ENCODE results near the gene OR2G3.

The OR2G3 gene

DNA sequence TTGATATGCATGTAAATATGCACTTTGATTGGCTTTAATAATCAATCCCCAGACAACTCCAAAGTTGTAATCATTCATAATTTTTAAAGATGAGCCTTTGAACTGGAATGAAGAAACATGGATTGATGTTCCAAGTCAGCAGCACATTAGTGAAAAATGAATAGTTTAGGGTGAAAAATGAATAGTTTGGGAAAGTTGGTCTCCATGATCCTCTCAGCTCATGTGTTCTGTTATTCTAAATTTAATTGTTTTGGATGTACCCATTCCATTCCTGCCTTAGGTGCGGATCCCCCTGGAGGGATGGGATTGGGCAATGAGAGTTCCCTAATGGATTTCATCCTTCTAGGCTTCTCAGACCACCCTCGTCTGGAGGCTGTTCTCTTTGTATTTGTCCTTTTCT lies at the start of gene OR2G3:
Gene OR2G3 (plus strand): TSS at position 301 of the 400 bp plus-strand sequence. CDS start 0 bp downstream, at position 301.
- DNase-seq (ENCODE audit: extremely low spot score), result no peak
- ChIA-PET POLR2A (no interaction called here), CTCF (no interaction called here)

DNA sequence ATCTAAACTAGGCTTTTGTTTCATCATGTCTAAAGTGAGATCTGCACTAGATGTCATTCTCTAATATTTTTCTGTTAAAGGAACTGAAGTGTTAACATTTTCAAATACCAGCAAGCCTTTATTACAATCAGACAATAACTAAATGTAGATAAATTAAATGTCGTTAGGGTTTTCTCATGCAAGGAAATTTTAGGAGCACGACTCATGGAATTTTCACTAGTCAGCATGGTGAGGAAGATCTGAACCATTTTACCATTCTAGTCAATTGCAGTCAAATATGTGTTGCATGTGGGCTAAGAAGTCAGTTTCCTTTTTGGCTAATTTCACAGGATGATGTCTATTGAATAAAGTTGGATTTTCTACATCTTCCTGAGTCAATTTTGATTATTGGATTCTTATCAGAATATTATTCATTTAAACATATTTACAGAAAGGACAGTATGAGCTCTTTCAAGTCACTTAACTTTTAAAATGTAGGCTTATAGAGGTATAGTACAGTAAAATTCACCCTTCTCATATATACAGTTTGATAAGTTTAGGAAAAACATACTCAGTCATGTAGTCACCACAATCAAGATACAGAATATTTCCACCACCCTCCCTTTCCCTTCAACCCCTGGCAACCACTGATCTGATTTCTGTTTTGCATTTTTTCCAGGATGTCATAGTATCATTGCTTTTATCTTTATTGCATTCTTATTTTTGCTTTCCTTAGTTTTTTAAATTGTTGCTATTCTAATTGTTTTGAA lies 47.3 kb upstream of the OR2G3 start:
- TF ChIP-seq, protein P1, sequence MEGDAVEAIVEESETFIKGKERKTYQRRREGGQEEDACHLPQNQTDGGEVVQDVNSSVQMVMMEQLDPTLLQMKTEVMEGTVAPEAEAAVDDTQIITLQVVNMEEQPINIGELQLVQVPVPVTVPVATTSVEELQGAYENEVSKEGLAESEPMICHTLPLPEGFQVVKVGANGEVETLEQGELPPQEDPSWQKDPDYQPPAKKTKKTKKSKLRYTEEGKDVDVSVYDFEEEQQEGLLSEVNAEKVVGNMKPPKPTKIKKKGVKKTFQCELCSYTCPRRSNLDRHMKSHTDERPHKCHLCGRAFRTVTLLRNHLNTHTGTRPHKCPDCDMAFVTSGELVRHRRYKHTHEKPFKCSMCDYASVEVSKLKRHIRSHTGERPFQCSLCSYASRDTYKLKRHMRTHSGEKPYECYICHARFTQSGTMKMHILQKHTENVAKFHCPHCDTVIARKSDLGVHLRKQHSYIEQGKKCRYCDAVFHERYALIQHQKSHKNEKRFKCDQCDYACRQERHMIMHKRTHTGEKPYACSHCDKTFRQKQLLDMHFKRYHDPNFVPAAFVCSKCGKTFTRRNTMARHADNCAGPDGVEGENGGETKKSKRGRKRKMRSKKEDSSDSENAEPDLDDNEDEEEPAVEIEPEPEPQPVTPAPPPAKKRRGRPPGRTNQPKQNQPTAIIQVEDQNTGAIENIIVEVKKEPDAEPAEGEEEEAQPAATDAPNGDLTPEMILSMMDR (IDR thresholded peaks at IDR 0.05; ENCODE audit: control extremely low read depth, extremely low read depth, low read depth, missing control alignments), result no peak
- ChIA-PET POLR2A (no interaction called here), CTCF (no interaction called here)
- no peak for DNase-seq (ENCODE audit: extremely low spot score)

More for the DNA sequence above, at the start of gene OR2G3:
- TF ChIP-seq, protein P1 (IDR thresholded peaks at IDR 0.05; ENCODE audit: control extremely low read depth, extremely low read depth, low read depth, missing control alignments), result no peak

GRCh38 chr1:247561711-247562110 lies 43.7 kb upstream of the OR2G3 start:
- ChIA-PET CTCF (interaction anchor here (1.3 to 1.4 kb wide), 2 partner anchors 12 to 19 kb away, joined by 3 to 5 read pairs; no protein-coding TSS in a partner anchor), POLR2A (no interaction called here)
- DNase-seq (ENCODE audit: extremely low spot score), result no peak
- TF ChIP-seq, protein P1 (IDR thresholded peaks at IDR 0.05; ENCODE audit: control extremely low read depth, extremely low read depth, low read depth, missing control alignments), result no peak

- TF ChIP-seq, protein P1 (IDR thresholded peaks at IDR 0.05; ENCODE audit: control extremely low read depth, extremely low read depth, low read depth, missing control alignments), result no peak
- POLR2A ChIA-PET, result no interaction called here
- DNase-seq (ENCODE audit: extremely low spot score), result no peak
- CTCF ChIA-PET, result interaction anchor here (1.3 to 1.4 kb wide), 2 partner anchors 12 to 20 kb away, joined by 3 to 5 read pairs; no protein-coding TSS in a partner anchor
These were observed 43.2 kb upstream of the OR2G3 start for GRCh38 chr1:247562198-247562597.

- ChIA-PET CTCF (no interaction called here), POLR2A (no interaction called here)
- DNase-seq (ENCODE audit: extremely low spot score), result no peak
- TF ChIP-seq, protein P1 (IDR thresholded peaks at IDR 0.05; ENCODE audit: control extremely low read depth, extremely low read depth, low read depth, missing control alignments), result no peak
These were observed 31.1 kb upstream of the OR2G3 start for GRCh38 chr1:247574236-247574635.

DNA sequence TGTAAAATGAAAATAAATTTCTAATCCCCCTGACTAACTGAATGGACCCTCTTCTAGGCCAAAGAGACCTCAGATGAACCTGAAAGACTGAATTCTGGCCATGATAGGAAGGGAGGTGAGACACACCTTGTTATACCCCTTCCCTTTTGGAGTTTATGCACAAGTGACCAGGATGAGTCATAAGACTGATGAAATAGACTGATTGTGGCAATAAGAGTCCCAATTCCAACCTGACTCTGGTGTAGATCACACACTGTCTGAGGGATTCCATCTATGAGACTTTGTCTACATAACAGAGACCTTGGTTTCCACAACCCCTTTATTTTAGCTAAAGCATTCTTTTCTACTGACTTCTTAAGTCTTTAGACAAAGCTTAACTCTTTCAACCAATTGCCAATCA lies 30.7 kb upstream of the OR2G3 start:
- DNase-seq (ENCODE audit: extremely low spot score), result no peak
- TF ChIP-seq, protein P1 (IDR thresholded peaks at IDR 0.05; ENCODE audit: control extremely low read depth, extremely low read depth, low read depth, missing control alignments), result no peak
- ChIA-PET POLR2A (no interaction called here), CTCF (no interaction called here)
